Chondrocyte (in vitro differentiated cells): Measurements from ENCODE around the gene TBX15. TPM values are rescaled to one million over a fixed set of nuclear protein-coding genes. Genes with fewer than 3 reads are reported as not detected.

Source experiments
- DNase-seq: peaks from one replicate; pipeline ENCODE4 v3.0.0; 2021; ENCODE audit warnings: mixed read lengths, low spot score
- H3K27ac Mint-ChIP-seq: one replicate; pipeline ENCODE4 v1.8.0; 2021; ENCODE audit warnings: mild to moderate bottlenecking, moderate library complexity, mixed read lengths; ENCODE audit not compliant: unreplicated experiment
- H3K27me3 Mint-ChIP-seq: 2 replicates; pipeline ENCODE4 v1.8.0; 2021; ENCODE audit warnings: low read depth, mixed read lengths
- H3K36me3 Mint-ChIP-seq: 2 replicates; pipeline ENCODE4 v1.8.0; 2021; ENCODE audit warnings: low read depth, mixed read lengths
- H3K4me1 Mint-ChIP-seq: 2 replicates; pipeline ENCODE4 v1.8.0; 2021; ENCODE audit warnings: low read depth, mild to moderate bottlenecking, mixed read lengths
- H3K4me3 Mint-ChIP-seq: one replicate; pipeline ENCODE4 v1.8.0; 2021; ENCODE audit warnings: mild to moderate bottlenecking, moderate library complexity, mixed read lengths; ENCODE audit not compliant: unreplicated experiment
- H3K9me3 Mint-ChIP-seq: 2 replicates; pipeline ENCODE4 v1.8.0; 2021; ENCODE audit warnings: low read depth, mixed read lengths
- CTCF ChIP-seq: fragments of 200-600 bp; sonication (generic); IDR thresholded peaks from 2 replicates; pipeline ENCODE4 v1.5.0; 2021; ENCODE audit warnings: antibody characterized with exemption, mild to moderate bottlenecking, moderate library complexity
- total RNA-seq: library from RNA; stranded (reverse); gene quantifications from 3 replicates; pipeline ENCODE4 v1.2.1, GENCODE V29; 2021

TBX15 gene
- total RNA-seq, 1 donor from 2014 or later = 41.0 TPM

GRCh38 chr1:118970451-118970850, 17.7 kb downstream of the TBX15 start:
- no peak overlapping the region for H3K4me3 Mint-ChIP-seq
- peaks cover 7% of the 10 kb centered on the region for H3K36me3 Mint-ChIP-seq
- DNase-seq = no peak
- peak overlapping the region; percentile 46 for H3K27ac Mint-ChIP-seq
- peaks cover 63% of the 10 kb centered on the region for H3K4me1 Mint-ChIP-seq
- no peak for TF ChIP-seq CTCF
- H3K27me3 Mint-ChIP-seq = peaks cover 2% of the 10 kb centered on the region
- H3K9me3 Mint-ChIP-seq = no peaks in the 10 kb centered on the region

GRCh38 chr1:118963456-118964430, 24.4 kb downstream of the TBX15 start:
- Mint-ChIP-seq H3K27ac (peak overlapping the region; percentile 99), H3K27me3 (no peaks in the 10 kb centered on the region), H3K9me3 (peaks cover 8% of the 10 kb centered on the region), H3K4me3 (no peak overlapping the region), H3K4me1 (peaks cover 75% of the 10 kb centered on the region), H3K36me3 (peaks cover 7% of the 10 kb centered on the region)
- no peak for TF ChIP-seq CTCF
- DNase-seq = no peak

- TF ChIP-seq CTCF = no peak
- no peak for DNase-seq
- Mint-ChIP-seq H3K4me1 (peaks cover 78% of the 10 kb centered on the region), H3K4me3 (no peak overlapping the region), H3K9me3 (peaks cover 8% of the 10 kb centered on the region), H3K36me3 (peaks cover 7% of the 10 kb centered on the region), H3K27me3 (no peaks in the 10 kb centered on the region), H3K27ac (peak overlapping the region; percentile 99)
Measured at GRCh38 chr1:118963138-118963455, 25.0 kb downstream of the TBX15 start.

- H3K9me3 Mint-ChIP-seq = peaks cover 8% of the 10 kb centered on the region
- no peaks in the 10 kb centered on the region for H3K27me3 Mint-ChIP-seq
- no peak for TF ChIP-seq CTCF
- H3K4me3 Mint-ChIP-seq = no peak overlapping the region
- DNase-seq = no peak
- H3K4me1 Mint-ChIP-seq = peaks cover 60% of the 10 kb centered on the region
- peak overlapping the region; percentile 87 for H3K27ac Mint-ChIP-seq
- peaks cover 8% of the 10 kb centered on the region for H3K36me3 Mint-ChIP-seq
Measured at GRCh38 chr1:118961156-118961555, 27.0 kb downstream of the TBX15 start.

GRCh38 chr1:118960567-118961136, 27.5 kb downstream of the TBX15 start:
- no peak for TF ChIP-seq CTCF
- Mint-ChIP-seq H3K4me1 (peaks cover 59% of the 10 kb centered on the region), H3K4me3 (peak overlapping the region; percentile 17), H3K27me3 (no peaks in the 10 kb centered on the region), H3K9me3 (peaks cover 8% of the 10 kb centered on the region), H3K27ac (peak overlapping the region; percentile 87), H3K36me3 (peaks cover 8% of the 10 kb centered on the region)
- DNase-seq = no peak
